ENCODE data around the gene EIF4G1. TPM values are rescaled to one million over a fixed set of nuclear protein-coding genes. Genes with fewer than 3 reads are reported as not detected.

EIF4G1 gene
- total RNA-seq, 1 donor from 2014 or later: 387 TPM

DNA sequence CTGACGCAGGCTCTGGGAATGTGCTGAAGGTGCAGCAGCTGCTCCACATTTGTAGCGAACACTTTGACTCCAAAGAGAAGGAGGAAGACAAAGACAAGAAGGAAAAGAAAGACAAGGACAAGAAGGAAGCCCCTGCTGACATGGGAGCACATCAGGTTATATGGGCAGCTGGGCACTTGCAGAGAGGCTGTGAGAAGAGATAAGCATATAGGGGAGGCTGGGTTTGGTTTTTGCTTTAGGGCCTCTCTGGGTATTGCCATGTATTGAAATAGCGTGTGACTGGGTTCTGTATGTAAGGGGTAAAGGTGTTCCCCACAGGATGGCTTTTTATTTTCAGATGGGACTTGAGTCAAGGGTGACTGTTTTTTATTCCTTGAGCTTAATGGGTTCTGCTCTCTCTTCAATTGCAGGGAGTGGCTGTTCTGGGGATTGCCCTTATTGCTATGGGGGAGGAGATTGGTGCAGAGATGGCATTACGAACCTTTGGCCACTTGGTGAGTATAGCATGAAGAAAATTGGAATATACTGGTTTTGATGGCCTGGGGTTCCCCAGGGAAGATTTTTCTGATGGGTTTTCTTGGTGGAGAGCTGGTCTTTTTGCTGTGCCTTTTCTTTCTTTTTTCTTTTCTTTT is 7.9 kb upstream of the EIF4G1 start:
- intact Hi-C loops (cut with micrococcal nuclease): no loop called here

DNA sequence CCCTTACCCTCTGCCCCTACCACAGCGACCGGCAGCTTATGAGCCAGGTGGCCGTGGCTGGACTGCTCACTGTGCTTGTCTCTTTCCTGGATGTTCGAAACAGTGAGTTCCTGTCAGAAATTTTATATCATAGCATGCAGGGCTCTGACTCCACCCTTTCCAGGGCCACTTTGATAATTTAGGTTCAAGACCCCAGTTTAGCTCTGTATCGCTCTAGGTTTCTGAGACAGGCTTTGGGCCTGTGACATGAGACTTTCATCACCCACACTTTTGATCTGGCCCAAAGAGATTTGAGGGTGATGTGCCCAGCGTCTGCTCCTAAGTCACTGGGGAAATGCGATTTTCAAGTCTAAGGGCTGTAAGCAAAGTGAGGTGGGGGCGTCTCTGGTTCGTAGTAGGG is 6.5 kb upstream of the EIF4G1 start:
- intact Hi-C loops (cut with micrococcal nuclease): no loop called here

DNA sequence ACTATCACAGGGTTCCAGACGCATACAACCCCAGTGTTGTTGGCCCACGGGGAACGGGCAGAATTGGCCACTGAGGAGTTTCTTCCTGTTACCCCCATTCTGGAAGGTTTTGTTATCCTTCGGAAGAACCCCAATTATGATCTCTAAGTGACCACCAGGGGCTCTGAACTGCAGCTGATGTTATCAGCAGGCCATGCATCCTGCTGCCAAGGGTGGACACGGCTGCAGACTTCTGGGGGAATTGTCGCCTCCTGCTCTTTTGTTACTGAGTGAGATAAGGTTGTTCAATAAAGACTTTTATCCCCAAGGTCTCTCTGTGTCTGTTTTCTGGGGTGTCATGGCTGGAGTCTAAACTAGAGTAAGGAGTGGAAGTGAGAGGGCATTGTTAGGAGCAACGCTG is 5.7 kb upstream of the EIF4G1 start:
- intact Hi-C loops (cut with micrococcal nuclease): no loop called here

DNA sequence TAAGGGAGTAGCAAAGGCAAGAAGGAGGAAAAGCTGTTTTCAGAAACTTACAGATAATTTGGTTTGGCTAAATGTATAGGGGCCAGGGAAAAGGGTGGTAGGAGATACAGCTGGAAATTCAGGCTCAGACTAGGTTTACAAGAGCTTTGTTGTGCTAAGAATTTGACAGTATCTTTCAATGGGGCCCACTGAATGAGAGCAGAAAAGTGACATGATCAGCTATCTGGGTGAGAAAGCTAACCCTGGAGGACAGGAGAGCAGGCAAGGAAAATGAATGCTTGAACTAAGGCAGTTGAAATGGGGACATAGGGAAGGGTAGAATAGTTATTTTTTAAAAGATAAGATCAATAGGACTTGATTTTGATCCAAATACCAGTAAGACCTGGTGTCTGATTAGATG is 2.8 kb upstream of the EIF4G1 start:
- intact Hi-C loops (cut with micrococcal nuclease): loop anchor here (5.0 to 10.0 kb wide), 2 partner anchors 294 to 757 kb away; partner anchors contain the start of genes ABCC5 and KLHL6

DNA sequence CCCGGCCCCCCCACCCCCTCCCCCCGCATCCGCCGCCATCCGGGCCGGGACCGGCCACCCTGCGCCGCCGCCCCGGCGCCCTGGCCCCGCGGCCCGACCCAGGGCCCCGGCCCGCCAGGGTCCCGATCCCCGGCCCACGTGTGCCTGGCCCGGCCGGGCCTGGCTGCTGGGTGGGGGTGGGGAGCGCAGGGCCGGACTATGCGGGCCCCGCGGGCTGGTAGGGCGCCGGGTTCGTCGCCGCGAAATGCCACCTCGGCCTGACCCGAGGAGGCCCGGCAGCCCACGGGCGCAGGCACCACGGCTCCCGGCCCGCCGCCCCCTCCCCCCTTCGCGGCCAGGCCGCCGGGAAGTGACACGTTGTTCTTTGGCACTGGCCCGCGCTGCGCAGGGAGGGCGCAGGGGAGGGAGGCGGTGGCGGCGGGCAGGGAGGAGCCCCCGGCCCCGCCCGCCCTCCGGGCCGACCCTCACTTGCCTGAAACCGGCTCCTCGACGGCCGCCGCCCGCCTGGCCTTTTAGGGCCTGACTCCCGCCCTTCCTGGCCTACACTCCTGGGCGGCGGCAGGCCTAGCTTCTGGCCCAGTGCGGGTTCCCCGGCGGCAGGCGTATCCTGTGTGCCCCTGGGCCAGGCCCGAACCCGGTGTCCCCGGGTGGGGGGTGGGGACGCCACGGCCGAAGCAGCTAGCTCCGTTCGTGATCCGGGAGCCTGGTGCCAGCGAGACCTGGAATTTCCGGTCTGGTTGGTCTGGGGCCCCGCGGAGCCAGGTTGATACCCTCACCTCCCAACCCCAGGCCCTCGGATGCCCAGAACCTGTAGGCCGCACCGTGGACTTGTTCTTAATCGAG is 515 bp downstream of the EIF4G1 start:
- intact Hi-C loops (cut with micrococcal nuclease): loop anchor here (1.0 to 10.0 kb wide), 13 partner anchors 16 to 1623 kb away; partner anchors contain the start of genes ABCC5, ABCF3, AP2M1 and EEF1AKMT4

DNA sequence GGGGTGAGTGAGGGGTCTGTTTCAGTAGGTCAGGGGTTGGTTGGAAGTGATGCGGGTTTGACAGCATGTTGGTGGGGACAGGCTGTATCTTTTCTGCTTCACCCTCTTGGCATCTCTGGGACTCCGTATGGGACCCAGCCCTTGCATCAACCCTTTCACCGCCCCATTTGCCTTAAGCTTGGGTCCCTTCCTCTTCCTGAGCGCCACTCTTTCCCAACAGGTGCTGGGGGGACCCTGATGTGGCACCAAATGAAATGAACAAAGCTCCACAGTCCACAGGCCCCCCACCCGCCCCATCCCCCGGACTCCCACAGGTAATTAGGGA is 1.1 kb downstream of the EIF4G1 start:
- intact Hi-C loops (cut with micrococcal nuclease): loop anchor here (2.0 to 10.0 kb wide), 3 partner anchors 497 to 761 kb away; partner anchors contain the start of genes KLHL6, VPS8 and YEATS2

DNA sequence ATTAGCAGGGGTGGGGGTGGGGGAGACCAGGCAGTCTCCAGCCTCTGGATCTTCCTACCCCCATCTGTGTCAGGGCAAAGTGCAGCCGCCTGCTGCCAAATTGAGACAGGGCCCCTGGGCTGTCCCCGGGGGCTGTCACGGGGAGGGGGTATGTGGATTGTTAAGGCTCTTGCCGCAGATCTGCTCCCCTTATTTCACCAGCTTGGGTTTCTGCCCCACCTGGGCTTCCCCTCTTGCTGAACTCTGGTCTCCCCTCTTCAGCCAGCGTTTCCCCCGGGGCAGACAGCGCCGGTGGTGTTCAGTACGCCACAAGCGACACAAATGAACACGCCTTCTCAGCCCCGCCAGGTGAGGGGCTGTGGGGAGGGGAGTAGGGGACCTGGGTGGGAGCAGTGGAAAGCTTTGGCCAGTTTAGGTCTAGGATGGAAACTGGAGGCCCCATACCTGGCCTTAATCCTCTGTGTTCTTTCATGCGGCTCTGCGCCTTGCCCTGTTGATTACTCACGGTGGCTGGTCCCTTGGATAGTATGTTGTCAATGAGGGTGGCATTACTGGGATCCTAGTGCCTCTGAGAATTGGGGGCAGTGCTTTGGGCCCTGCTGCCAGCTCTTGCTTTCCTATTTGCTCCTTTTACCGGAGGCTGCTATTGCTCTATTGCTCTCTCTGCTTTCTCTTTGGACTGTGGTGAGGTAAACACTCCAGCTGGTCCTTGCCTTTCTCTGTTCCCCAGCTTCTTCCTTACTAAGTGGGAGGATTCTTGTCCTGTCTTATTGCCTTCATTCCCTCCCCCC is 1.7 kb downstream of the EIF4G1 start:
- intact Hi-C loops (cut with micrococcal nuclease): loop anchor here (2.0 to 10.0 kb wide), 3 partner anchors 497 to 761 kb away; partner anchors contain the start of genes KLHL6, VPS8 and YEATS2

DNA sequence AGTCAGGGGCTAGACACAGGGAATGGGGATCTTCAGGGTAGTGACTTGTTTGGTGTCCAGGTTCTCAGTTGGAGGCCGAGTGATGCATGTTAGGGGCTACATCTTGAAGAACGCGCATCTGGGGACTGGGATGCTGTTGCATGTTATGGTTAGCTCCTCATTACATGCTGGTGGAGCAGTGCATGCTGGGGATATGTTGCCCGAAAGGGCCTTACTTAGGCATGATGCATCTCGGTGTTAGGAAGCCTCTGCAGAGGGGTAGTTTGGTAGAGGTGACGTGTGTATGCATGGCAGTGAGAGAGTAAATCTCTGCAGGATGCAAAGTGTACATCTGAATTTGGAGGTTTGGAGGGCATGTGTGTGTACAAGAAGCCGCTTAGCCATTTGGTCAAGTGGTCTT is 2.4 kb downstream of the EIF4G1 start:
- intact Hi-C loops (cut with micrococcal nuclease): loop anchor here (5.0 to 10.0 kb wide), 2 partner anchors 619 to 762 kb away; partner anchors contain the start of genes KLHL6 and YEATS2

DNA sequence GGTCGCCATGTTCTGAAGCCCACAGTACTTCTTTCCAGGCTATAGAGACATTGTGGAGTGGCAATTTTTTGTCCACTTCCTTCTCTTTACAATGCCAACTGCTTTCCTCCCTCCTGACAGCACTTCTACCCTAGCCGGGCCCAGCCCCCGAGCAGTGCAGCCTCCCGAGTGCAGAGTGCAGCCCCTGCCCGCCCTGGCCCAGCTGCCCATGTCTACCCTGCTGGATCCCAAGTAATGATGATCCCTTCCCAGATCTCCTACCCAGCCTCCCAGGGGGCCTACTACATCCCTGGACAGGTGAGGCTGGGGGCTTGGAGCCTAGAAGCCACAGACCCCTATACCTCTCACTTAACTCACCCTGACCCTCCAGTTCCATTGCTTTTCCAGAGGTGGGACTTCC is 2.8 kb downstream of the EIF4G1 start:
- intact Hi-C loops (cut with micrococcal nuclease): loop anchor here (5.0 to 10.0 kb wide), 2 partner anchors 620 to 762 kb away; partner anchors contain the start of genes KLHL6 and YEATS2

DNA sequence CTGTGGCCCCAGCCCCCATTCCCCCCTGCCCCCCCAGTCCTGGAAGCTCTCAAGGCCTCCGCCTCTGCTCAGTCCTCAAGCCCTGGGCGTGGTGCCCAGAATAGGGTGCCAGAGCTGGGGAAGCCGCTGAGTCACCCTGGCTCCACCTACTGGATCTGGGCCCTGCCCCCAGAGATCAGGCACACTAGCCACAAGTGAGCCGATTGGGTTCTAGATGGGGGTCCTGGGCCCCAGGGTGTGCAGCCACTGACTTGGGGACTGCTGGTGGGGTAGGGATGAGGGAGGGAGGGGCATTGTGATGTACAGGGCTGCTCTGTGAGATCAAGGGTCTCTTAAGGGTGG is 5.7 kb downstream of the EIF4G1 start:
- intact Hi-C loops (cut with micrococcal nuclease): no loop called here

DNA sequence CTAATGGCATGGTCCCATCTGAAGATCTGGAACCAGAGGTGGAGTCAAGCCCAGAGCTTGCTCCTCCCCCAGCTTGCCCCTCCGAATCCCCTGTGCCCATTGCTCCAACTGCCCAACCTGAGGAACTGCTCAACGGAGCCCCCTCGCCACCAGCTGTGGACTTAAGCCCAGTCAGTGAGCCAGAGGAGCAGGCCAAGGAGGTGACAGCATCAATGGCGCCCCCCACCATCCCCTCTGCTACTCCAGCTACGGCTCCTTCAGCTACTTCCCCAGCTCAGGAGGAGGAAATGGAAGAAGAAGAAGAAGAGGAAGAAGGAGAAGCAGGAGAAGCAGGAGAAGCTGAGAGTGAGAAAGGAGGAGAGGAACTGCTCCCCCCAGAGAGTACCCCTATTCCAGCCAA is 7.3 kb downstream of the EIF4G1 start:
- intact Hi-C loops (cut with micrococcal nuclease): no loop called here

DNA sequence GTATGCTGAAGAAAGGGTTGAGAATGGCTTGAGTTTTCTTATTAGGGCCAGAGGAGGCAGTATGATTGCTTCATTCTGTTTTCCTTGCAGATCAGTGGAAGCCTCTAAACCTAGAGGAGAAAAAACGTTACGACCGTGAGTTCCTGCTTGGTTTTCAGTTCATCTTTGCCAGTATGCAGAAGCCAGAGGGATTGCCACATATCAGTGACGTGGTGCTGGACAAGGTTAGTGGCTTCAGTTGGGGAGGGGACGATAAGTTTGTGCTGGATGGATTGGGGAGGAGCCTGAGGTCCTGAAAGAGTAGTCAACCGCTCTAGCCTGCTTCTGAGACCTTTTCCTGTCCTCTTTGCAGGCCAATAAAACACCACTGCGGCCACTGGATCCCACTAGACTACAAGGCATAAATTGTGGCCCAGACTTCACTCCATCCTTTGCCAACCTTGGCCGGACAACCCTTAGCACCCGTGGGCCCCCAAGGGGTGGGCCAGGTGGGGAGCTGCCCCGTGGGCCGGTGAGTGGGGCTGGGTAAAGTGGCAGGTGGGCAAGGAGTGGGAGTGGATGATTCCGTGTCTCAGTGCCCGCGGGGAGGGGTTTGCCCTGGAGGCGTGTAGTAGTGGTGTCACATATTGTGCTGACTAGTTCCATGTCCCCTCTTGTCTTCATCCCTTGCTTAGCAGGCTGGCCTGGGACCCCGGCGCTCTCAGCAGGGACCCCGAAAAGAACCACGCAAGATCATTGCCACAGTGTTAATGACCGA is 8.5 kb downstream of the EIF4G1 start:
- intact Hi-C loops (cut with micrococcal nuclease): no loop called here

DNA sequence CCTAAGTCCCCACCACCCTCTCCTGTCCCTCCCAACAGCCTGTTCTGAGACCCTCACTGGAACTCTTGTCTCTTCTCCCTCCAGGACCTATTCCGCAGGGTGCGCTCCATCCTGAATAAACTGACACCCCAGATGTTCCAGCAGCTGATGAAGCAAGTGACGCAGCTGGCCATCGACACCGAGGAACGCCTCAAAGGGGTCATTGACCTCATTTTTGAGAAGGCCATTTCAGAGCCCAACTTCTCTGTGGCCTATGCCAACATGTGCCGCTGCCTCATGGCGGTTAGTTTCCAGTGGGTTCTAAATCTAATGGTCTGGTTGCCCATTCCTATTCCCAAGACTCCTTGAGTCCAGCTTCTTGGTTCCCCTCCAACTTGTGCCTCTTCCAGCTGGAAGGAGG is 9.3 kb downstream of the EIF4G1 start:
- intact Hi-C loops (cut with micrococcal nuclease): no loop called here

DNA sequence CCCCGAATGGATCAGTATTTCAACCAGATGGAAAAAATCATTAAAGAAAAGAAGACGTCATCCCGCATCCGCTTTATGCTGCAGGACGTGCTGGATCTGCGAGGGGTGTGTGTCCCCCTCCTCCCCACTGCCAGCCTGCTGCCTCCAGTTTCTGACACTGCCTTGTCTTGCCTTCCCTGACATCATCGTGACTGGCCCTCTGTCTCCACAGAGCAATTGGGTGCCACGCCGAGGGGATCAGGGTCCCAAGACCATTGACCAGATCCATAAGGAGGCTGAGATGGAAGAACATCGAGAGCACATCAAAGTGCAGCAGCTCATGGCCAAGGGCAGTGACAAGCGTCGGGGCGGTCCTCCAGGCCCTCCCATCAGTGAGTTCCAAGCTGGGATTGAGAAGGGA is 10.9 kb downstream of the EIF4G1 start:
- intact Hi-C loops (cut with micrococcal nuclease): no loop called here

DNA sequence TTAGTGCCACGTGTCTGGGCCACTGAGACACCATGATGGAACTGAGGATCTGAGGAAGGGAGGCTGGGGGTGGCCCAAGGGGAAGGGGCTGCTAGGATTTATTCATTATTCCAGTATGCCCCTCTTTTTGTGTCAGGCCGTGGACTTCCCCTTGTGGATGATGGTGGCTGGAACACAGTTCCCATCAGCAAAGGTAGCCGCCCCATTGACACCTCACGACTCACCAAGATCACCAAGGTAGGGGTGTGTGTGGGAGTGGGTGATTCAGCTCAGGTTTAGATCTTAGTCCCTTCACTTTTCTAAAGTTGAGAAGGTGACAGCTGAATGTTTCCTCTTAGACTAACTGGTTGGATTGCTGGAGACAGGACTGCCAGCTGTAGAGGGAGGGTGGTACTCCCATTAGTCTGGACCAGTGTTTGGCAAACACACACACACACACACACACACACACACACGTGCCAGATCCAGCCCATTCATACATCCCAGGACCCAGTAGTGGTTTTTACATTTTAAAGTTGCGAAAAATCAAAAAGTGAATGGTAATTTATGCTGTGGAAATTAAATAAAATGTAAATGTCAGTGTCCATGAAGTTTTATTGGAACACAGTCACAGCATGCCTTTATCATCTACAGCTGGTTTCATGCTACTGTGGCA is 11.4 kb downstream of the EIF4G1 start:
- intact Hi-C loops (cut with micrococcal nuclease): no loop called here

DNA sequence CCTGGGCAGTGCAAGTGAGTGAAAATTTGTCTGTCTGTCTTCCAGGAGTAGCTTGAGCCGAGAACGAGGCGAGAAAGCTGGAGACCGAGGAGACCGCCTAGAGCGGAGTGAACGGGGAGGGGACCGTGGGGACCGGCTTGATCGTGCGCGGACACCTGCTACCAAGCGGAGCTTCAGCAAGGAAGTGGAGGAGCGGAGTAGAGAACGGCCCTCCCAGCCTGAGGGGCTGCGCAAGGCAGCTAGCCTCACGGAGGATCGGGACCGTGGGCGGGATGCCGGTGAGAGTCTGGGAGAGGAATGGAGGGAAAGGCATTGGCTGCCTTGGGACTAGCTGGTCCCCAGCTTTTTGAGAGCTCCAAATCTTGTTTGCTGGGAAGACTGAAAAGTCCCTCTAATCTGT is 12.8 kb downstream of the EIF4G1 start:
- intact Hi-C loops (cut with micrococcal nuclease): no loop called here

DNA sequence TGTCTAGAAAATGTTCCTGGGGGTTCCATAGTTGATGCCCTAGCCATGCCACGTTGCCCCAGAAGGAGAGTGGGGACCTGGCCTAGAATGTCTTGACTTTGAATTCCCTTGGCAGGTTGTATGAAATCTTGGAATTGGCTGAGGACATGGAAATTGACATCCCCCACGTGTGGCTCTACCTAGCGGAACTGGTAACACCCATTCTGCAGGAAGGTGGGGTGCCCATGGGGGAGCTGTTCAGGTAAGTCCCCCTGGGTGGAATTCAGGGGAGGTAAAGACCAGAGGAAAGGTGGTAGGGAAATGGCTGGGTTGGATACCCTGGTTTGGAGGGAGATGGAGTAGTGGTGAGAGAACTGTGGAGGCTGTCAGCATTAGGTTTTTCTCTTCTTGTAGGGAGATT is 14.1 kb downstream of the EIF4G1 start:
- intact Hi-C loops (cut with micrococcal nuclease): no loop called here

DNA sequence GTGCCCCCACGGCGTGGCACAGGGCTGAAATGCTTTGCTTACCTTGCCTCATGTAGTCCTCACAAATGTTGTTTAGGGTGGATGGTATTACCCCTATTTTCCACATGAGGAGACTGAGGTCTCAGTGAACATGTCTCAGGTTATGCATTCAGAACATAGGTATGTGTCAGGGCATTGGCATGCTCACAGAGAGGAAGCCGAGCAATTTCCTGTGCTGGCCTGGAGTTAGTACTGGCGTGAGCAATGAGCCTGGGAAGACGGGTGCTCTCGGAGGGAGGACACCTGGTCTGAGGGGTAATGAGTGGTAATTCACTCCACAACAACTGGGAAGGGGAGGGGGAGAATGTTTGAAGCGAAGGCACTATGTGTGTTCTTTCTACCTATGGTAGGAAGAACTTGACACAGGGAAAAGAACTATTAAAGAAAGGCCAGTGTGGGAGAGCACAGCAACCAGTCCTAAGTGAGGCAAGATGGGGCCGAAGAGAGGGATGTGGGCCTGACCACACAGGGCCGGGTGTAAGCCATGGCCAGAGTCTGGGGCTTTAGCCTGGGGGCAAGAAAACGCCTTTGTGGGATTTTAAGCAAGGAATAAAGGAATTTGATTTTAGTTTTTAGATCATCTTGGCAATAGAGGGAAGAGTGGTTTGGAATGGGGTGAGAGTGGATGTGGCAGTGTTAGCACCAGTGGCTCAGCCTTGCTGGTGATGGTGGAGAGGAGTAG is 18.1 kb downstream of the EIF4G1 start:
- intact Hi-C loops (cut with micrococcal nuclease): no loop called here

DNA sequence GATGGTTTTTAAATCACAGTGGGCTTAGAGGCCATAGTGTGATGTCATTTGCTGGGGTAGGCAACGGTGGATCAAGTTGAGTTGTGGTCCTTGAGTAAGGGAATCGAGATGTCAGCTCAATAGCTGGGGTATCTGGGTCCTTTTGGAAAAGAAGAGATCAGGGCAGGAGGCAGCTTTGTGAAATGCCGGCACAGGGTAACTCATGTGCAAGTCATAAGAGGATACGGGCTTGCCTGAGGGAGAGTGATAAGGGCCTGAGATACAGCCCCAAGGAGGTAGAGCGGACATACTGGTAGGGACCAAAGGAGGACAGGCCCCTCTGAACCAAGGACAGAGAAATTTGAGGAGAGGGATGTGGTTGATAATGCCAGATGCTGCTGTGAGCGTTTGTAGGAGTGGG is 18.8 kb downstream of the EIF4G1 start:
- intact Hi-C loops (cut with micrococcal nuclease): no loop called here

DNA sequence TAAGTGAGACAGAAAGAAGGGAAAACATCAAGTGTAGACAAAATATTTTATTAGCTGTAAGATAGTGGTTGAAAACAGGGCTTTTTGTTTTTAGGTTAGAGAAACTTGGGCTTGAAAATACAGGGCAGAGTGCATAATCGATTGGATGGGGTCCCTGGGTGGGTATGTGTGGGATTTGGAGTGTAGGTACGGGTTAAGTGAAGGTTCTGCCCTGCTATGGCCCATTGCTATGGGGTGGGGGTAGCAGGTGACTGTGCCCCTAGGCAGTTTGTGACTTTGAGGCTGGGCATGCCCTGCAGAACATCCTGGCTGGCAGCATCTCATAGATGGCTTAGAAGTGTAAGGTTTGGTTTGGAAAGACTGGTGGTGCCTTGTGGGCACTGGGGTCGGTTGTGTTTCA is 19.3 kb downstream of the EIF4G1 start:
- intact Hi-C loops (cut with micrococcal nuclease): loop anchor here (1.0 kb wide), 1 partner anchor 159 kb away; the partner anchor contains the start of gene AP2M1
